Fibroblast of the aortic adventitia (primary cell): Measurements from ENCODE around the gene SNPH. TPM values are rescaled to one million over a fixed set of nuclear protein-coding genes. Genes with fewer than 3 reads are reported as not detected.

Source experiments
- DNase-seq: peaks from one replicate; pipeline ENCODE4 v3.0.0-alpha.2; 2010; ENCODE audit warnings: low read depth
- H3K4me3 ChIP-seq: 2 replicates; pipeline ENCODE4 v1.5.1; 2011; ENCODE audit warnings: low read depth, mild to moderate bottlenecking, control low read depth, low read length, moderate library complexity
- CTCF ChIP-seq: IDR thresholded peaks from 2 replicates; pipeline ENCODE4 v1.5.1; 2011; ENCODE audit warnings: mild to moderate bottlenecking, low read length, control low read depth, inconsistent platforms; ENCODE audit not compliant: insufficient read depth
- total RNA-seq: library from RNA; depleted of rRNA; stranded (reverse); fragments of >200 nt; gene quantifications from 2 replicates; pipeline ENCODE4 v1.2.3, GENCODE V29; 2012; ENCODE audit warnings: low replicate concordance

SNPH gene
- total RNA-seq, 1 donor = 7.7 TPM

- no peak for DNase-seq
- no peak for TF ChIP-seq CTCF
- H3K4me3 ChIP-seq = no peak overlapping the region
These were observed 44.0 kb downstream of the SNPH start for GRCh38 chr20:1310071-1310470.

- no peak for TF ChIP-seq CTCF
- DNase-seq = no peak
- H3K4me3 ChIP-seq = no peak overlapping the region
These were observed 44.6 kb downstream of the SNPH start for GRCh38 chr20:1310506-1311190.

GRCh38 chr20:1312308-1312707, 46.2 kb downstream of the SNPH start:
- TF ChIP-seq CTCF = no peak
- no peak overlapping the region for H3K4me3 ChIP-seq
- no peak for DNase-seq

- TF ChIP-seq CTCF = no peak
- no peak for DNase-seq
- no peak overlapping the region for H3K4me3 ChIP-seq
These were observed 46.8 kb downstream of the SNPH start for GRCh38 chr20:1312904-1313235.

- peak overlapping the region; percentile 49 for H3K4me3 ChIP-seq
- DNase-seq = peak; percentile 85
- TF ChIP-seq CTCF = peak; percentile 94
These were observed 47.3 kb downstream of the SNPH start for GRCh38 chr20:1313236-1313964.

GRCh38 chr20:1315804-1316203, 49.7 kb downstream of the SNPH start:
- no peak for DNase-seq
- no peak for TF ChIP-seq CTCF
- H3K4me3 ChIP-seq = no peak overlapping the region
